Osteoblast (primary cell): ENCODE results near the gene EIF2D. TPM values are rescaled to one million over a fixed set of nuclear protein-coding genes. Genes with fewer than 3 reads are reported as not detected.

ENCODE experiments used
- DNase-seq: peaks from one replicate; pipeline ENCODE4 v3.0.0; 2011; ENCODE audit warnings: low spot score, mixed read lengths; ENCODE audit not compliant: insufficient read length; ENCODE audit errors: missing footprints
- H2AFZ ChIP-seq: 2 replicates; pipeline ENCODE4 v1.6.0; 2011; ENCODE audit warnings: mild to moderate bottlenecking, low read length
- H3K27ac ChIP-seq: 2 replicates; pipeline ENCODE4 v1.5.1; 2011; ENCODE audit warnings: mild to moderate bottlenecking, low read depth, low read length, moderate library complexity
- H3K27me3 ChIP-seq: 2 replicates; pipeline ENCODE4 v1.6.0; 2012; ENCODE audit warnings: mild to moderate bottlenecking, control low read depth, inconsistent platforms, low read length, moderate library complexity; ENCODE audit not compliant: insufficient read depth
- H3K36me3 ChIP-seq: 2 replicates; pipeline ENCODE4 v1.5.1; 2011; ENCODE audit warnings: mild to moderate bottlenecking, low read length, control low read depth, moderate library complexity; ENCODE audit not compliant: insufficient read depth
- H3K4me1 ChIP-seq: 2 replicates; pipeline ENCODE4 v1.5.1; 2011; ENCODE audit warnings: mild to moderate bottlenecking, low read length, control low read depth, moderate library complexity; ENCODE audit not compliant: insufficient read depth
- H3K4me2 ChIP-seq: 2 replicates; pipeline ENCODE4 v1.6.0; 2011; ENCODE audit warnings: mild to moderate bottlenecking, low read length; ENCODE audit not compliant: insufficient read depth
- H3K4me3 ChIP-seq: fragments of 200-600 bp; sonication (generic); 3 replicates; pipeline ENCODE4 v1.5.1; 2012; ENCODE audit warnings: mild to moderate bottlenecking, low read length, inconsistent platforms; ENCODE audit not compliant: insufficient read depth
- H3K79me2 ChIP-seq: 2 replicates; pipeline ENCODE4 v1.6.0; 2012; ENCODE audit warnings: mild to moderate bottlenecking, low read length, control low read depth, inconsistent platforms; ENCODE audit not compliant: insufficient read depth
- H3K9me3 ChIP-seq: 2 replicates; pipeline ENCODE4 v1.5.1; 2011; ENCODE audit warnings: low read depth, low read length, control low read depth
- H4K20me1 ChIP-seq: 2 replicates; pipeline ENCODE4 v1.6.0; 2012; ENCODE audit warnings: mild to moderate bottlenecking, low read length, control low read depth; ENCODE audit not compliant: insufficient read depth
- total RNA-seq: library from RNA; depleted of rRNA; stranded (reverse); fragments of >200 nt; gene quantifications from 2 replicates; pipeline ENCODE4 v1.2.3, GENCODE V29; 2012
- TF ChIP-seq, protein P1 (sequence below): IDR thresholded peaks from 2 replicates; pipeline ENCODE4 v1.5.1; 2011; ENCODE audit warnings: mild to moderate bottlenecking, low read depth, low read length, moderate library complexity; ENCODE audit errors: extremely low read depth

EIF2D gene
- total RNA-seq, 1 donor: 52.8 TPM

DNA sequence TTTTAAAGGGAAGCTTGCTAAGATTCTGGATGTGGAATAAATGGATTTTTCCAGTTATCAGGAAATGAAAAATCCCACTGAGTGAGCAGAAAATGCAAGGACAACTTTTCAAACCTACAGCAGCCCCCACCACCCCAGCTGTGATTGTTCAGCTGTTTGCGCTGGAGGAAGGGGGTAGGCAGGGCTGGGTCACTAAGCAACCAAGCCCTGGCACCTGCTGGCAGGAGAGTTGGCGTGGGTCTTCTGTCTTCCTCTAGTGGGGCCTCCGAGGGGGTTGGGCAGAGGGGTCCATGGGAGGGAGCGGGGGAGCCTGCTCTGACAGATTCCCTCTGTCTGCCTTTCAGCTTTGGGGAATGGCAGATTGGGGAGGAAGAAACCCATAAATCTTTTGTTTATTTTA is 45.3 kb downstream of the EIF2D start:
- TF ChIP-seq, protein P1, sequence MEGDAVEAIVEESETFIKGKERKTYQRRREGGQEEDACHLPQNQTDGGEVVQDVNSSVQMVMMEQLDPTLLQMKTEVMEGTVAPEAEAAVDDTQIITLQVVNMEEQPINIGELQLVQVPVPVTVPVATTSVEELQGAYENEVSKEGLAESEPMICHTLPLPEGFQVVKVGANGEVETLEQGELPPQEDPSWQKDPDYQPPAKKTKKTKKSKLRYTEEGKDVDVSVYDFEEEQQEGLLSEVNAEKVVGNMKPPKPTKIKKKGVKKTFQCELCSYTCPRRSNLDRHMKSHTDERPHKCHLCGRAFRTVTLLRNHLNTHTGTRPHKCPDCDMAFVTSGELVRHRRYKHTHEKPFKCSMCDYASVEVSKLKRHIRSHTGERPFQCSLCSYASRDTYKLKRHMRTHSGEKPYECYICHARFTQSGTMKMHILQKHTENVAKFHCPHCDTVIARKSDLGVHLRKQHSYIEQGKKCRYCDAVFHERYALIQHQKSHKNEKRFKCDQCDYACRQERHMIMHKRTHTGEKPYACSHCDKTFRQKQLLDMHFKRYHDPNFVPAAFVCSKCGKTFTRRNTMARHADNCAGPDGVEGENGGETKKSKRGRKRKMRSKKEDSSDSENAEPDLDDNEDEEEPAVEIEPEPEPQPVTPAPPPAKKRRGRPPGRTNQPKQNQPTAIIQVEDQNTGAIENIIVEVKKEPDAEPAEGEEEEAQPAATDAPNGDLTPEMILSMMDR: no peak
- no peak for DNase-seq

DNA sequence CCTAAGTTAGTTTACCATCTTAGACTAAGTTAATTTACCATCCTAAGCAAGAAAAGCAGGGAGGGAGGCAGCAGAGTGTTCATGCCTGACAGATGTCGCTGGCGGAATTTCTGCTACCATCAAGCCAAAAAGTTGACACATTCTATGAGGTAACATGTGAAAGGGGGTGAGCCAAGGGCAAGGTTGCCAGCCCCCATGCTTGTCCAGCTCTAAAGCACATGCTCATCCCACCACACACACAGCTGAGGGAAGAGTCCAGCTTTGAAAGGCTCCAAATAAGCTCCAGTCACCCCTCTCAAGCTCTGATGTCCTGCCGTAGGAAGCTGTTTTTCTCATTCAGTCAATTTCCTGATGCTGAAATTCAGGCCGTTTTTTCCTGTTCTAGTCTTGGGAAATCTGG is 46.3 kb downstream of the EIF2D start:
- H3K27me3 ChIP-seq: no peaks in the 10 kb centered on the region
- no peaks in the 10 kb centered on the region for H3K9me3 ChIP-seq
- TF ChIP-seq, protein P1: no peak
- H3K4me1 ChIP-seq: peaks cover 13% of the 10 kb centered on the region
- H4K20me1 ChIP-seq: no peaks in the 10 kb centered on the region
- H3K4me3 ChIP-seq: no peak overlapping the region
- no peak for DNase-seq
- H3K36me3 ChIP-seq: no peaks in the 10 kb centered on the region
- H3K79me2 ChIP-seq: no peaks in the 10 kb centered on the region
- no peak overlapping the region for H3K4me2 ChIP-seq
- H3K27ac ChIP-seq: no peak overlapping the region
- no peak overlapping the region for H2AFZ ChIP-seq

More for the DNA sequence above, 45.3 kb downstream of the EIF2D start:
- Histone ChIP-seq H3K4me2 (no peak overlapping the region), H3K9me3 (no peaks in the 10 kb centered on the region), H3K27ac (no peak overlapping the region), H3K36me3 (no peaks in the 10 kb centered on the region), H4K20me1 (no peaks in the 10 kb centered on the region), H3K27me3 (no peaks in the 10 kb centered on the region), H2AFZ (no peak overlapping the region), H3K4me1 (peaks cover 13% of the 10 kb centered on the region), H3K79me2 (no peaks in the 10 kb centered on the region), H3K4me3 (no peak overlapping the region)

DNA sequence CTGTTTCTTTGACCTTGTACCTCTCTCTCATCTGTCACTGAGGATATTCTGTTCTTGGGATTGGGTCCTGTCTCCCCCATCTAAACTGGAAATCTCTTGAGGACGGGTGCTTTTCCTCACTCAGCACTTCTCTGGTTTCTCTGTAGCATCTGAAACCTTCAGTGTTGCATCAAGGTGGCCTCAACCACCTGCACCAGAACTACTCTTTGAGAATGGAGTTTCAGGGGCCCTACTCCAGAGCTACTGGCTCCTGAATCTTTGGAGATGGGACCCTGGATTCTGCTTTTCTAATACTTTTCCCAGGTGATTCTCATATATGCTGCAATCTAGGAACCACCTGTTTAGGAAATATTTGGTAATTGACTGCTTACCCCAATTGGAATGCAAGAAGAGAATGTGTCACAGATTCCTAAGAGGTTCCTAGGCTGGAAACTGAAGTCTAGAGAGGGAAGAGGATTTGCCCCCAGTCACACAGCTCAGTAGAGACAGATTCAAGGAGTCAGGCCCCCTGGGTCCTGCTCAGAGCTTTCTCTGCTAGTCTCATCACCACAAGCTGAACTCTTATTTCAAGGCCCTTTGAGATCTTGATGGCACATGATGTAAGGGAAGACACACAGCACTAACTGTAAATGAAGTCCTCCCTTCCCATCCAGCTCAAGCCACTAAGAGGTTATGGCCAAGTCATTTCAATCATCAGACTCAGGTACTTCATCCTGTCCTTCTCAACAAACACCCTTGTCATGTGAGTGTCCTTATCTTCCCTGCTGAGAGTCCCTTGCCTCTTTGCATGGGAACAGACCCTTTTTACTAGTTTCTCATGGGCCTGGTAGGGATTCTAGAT is 48.7 kb downstream of the EIF2D start:
- Histone ChIP-seq H3K79me2 (no peaks in the 10 kb centered on the region), H4K20me1 (no peaks in the 10 kb centered on the region)

More for the DNA sequence above, 48.7 kb downstream of the EIF2D start:
- TF ChIP-seq, protein P1: no peak
- H3K27me3 ChIP-seq: no peaks in the 10 kb centered on the region
- H2AFZ ChIP-seq: no peak overlapping the region
- H3K36me3 ChIP-seq: no peaks in the 10 kb centered on the region
- H3K27ac ChIP-seq: no peak overlapping the region
- no peak overlapping the region for H3K4me2 ChIP-seq
- no peak overlapping the region for H3K4me3 ChIP-seq
- peaks cover 8% of the 10 kb centered on the region for H3K4me1 ChIP-seq
- no peak for DNase-seq
- no peaks in the 10 kb centered on the region for H3K9me3 ChIP-seq
